HCT116 (cell line): Measurements from ENCODE around the gene DENND4C. TPM values are rescaled to one million over a fixed set of nuclear protein-coding genes. Genes with fewer than 3 reads are reported as not detected.

ENCODE experiments used
- ATAC-seq: fragments of 200-7000 bp; cut with Tn5 transposase; 2 replicates; pipeline ENCODE4 v1.9.1; 2020; ENCODE audit warnings: mild to moderate bottlenecking, moderate library complexity
- BruUV-seq: library from RNA; stranded (reverse); fragments of 400-500 nt; replicated peaks from 2 replicates; lab custom pipeline; 2021; lab: Mats Ljungman, UMichigan
- CTCF ChIA-PET: fragments of 300-600 bp; sonication (Branson Sonifier 250); formaldehyde crosslinking; loops from one replicate; lab custom pipeline; 2021; ENCODE audit warnings: antibody characterized with exemption; lab: Charles Lee
- POLR2A ChIA-PET: fragments of 300-600, 350-600 bp; sonication (Branson Sonifier 250); formaldehyde crosslinking; loops from one replicate; lab custom pipeline; 2021; ENCODE audit warnings: antibody characterized with exemption; lab: Charles Lee
- RAD21 ChIA-PET, 2 experiments: fragments of 300-600 bp; sonication (Branson Sonifier 250); formaldehyde crosslinking; loops; one replicate each; lab custom pipeline; 2023; ENCODE audit warnings: low total read pairs in 2 of 2; ENCODE audit not compliant: uncharacterized antibody in 2 of 2, unreplicated experiment in 2 of 2, low non-redundant PET in 1 of 2; lab: Charles Lee
- DNase-seq: peaks from one replicate; pipeline ENCODE4 v3.0.0-alpha.2; 2010; ENCODE audit warnings: low read depth, low spot score
- H2AFZ ChIP-seq: fragments of 200-600 bp; shearing (Covaris generic), sonication (generic); 2 replicates; pipeline ENCODE4 v1.6.1; 2017; ENCODE audit warnings: low read depth, mixed run types, mixed read lengths, antibody characterized with exemption, low read length; ENCODE audit not compliant: poor library complexity, severe bottlenecking
- H3K27ac ChIP-seq: 2 replicates; pipeline ENCODE4 v1.5.1; 2012; ENCODE audit warnings: low read depth, low read length
- H3K27me3 ChIP-seq: fragments of 200-600 bp; sonication (generic); 2 replicates; pipeline ENCODE4 v1.6.1; 2016; ENCODE audit warnings: mixed run types, low read length, mixed read lengths; ENCODE audit not compliant: insufficient read depth
- H3K36me3 ChIP-seq, 2 experiments: fragments of 200-500 bp in 1 of 2; fragments of 200-600 bp in 1 of 2; sonication (Bioruptor generic) in 1 of 2; sonication (generic) in 1 of 2; 2 replicates each; pipeline versions ENCODE4 v1.5.1 to v1.6.1; 2014 to 2016; ENCODE audit warnings: low read length in 2 of 2, inconsistent platforms in 1 of 2, mixed read lengths in 1 of 2, mixed run types in 1 of 2; ENCODE audit not compliant: insufficient read depth in 2 of 2, control insufficient read depth in 1 of 2
- H3K4me1 ChIP-seq, 2 experiments: fragments of 200-600 bp in 1 of 2; sonication (generic) in 1 of 2; 2 replicates each; pipeline versions ENCODE4 v1.5.1 to v1.6.1; 2012 to 2017; ENCODE audit warnings: low read length in 2 of 2, inconsistent platforms in 1 of 2, mild to moderate bottlenecking in 1 of 2, mixed read lengths in 1 of 2, mixed run types in 1 of 2, moderate library complexity in 1 of 2; ENCODE audit not compliant: insufficient read depth in 2 of 2, control insufficient read depth in 1 of 2
- H3K4me2 ChIP-seq: fragments of 200-600 bp; sonication (generic); 2 replicates; pipeline ENCODE4 v1.6.1; 2017; ENCODE audit warnings: mixed run types, low read length, mixed read lengths
- H3K4me3 ChIP-seq, 2 experiments: fragments of 200-600 bp in 1 of 2; sonication (generic) in 1 of 2; replicated peaks in 1 of 2; 2 replicates each; pipeline ENCODE4 v1.5.1; 2011 to 2016; ENCODE audit warnings: low read length in 2 of 2, control low read depth in 1 of 2, low read depth in 1 of 2, mild to moderate bottlenecking in 1 of 2, mixed read lengths in 1 of 2, mixed run types in 1 of 2
- H3K79me2 ChIP-seq: fragments of 200-600 bp; sonication (generic); 2 replicates; pipeline ENCODE4 v1.6.1; 2017; ENCODE audit warnings: mild to moderate bottlenecking, mixed run types, low read length, moderate library complexity, mixed read lengths; ENCODE audit not compliant: insufficient read depth
- H3K9ac ChIP-seq: fragments of 200-600 bp; sonication (generic); 2 replicates; pipeline ENCODE4 v1.6.1; 2016; ENCODE audit warnings: low read length, mixed read lengths
- H3K9me2 ChIP-seq: fragments of 200-600 bp; sonication (generic), shearing (Covaris generic); 2 replicates; pipeline ENCODE4 v1.6.1; 2017; ENCODE audit warnings: mixed run types, mild to moderate bottlenecking, moderate library complexity; ENCODE audit not compliant: insufficient read depth
- H3K9me3 ChIP-seq, 2 experiments: fragments of 200-500 bp in 1 of 2; fragments of 200-600 bp in 1 of 2; sonication (Bioruptor generic) in 1 of 2; sonication (generic) in 1 of 2; 2 replicates each; pipeline ENCODE4 v1.6.1; 2014 to 2017; ENCODE audit warnings: low read length in 2 of 2, mixed read lengths in 2 of 2, inconsistent platforms in 1 of 2, low read depth in 1 of 2, mild to moderate bottlenecking in 1 of 2, mixed run types in 1 of 2, moderate library complexity in 1 of 2; ENCODE audit not compliant: control insufficient read depth in 1 of 2, insufficient read depth in 1 of 2
- H4K20me1 ChIP-seq: fragments of 200-600 bp; sonication (generic), shearing (Covaris generic); 2 replicates; pipeline ENCODE4 v1.6.1; 2017; ENCODE audit warnings: mixed run types, mild to moderate bottlenecking, moderate library complexity; ENCODE audit not compliant: insufficient read depth
- ATF3 ChIP-seq: IDR thresholded peaks from 2 replicates; pipeline ENCODE4 v1.6.1; 2012
- CBX3 ChIP-seq: IDR thresholded peaks from 2 replicates; pipeline ENCODE4 v1.6.1; 2012; ENCODE audit warnings: low read depth
- CTCF ChIP-seq, 3 experiments: fragments of 200-600 bp in 1 of 3; sonication (generic) in 1 of 3; IDR thresholded peaks in 2 of 3; conservative IDR thresholded peaks in 1 of 3; 2 replicates each; pipeline ENCODE4 v1.5.1; 2012 to 2017; ENCODE audit warnings: low read depth in 2 of 3, low read length in 2 of 3, antibody characterized with exemption in 1 of 3, borderline replicate concordance in 1 of 3, control low read depth in 1 of 3, mild to moderate bottlenecking in 1 of 3, mixed read lengths in 1 of 3, mixed run types in 1 of 3, moderate library complexity in 1 of 3; ENCODE audit not compliant: insufficient read depth in 1 of 3
- ELF1 ChIP-seq: IDR thresholded peaks from 2 replicates; pipeline ENCODE4 v1.6.1; 2012; ENCODE audit warnings: low read depth, borderline replicate concordance
- EZH2 ChIP-seq: fragments of 200-600 bp; sonication (generic); IDR thresholded peaks from 2 replicates; pipeline ENCODE4 v1.6.1; 2017; ENCODE audit warnings: antibody characterized with exemption, mixed run types
- EZH2phosphoT487 ChIP-seq: fragments of 200-600 bp; IDR thresholded peaks from 2 replicates; pipeline ENCODE4 v1.6.1; 2018; ENCODE audit warnings: antibody characterized with exemption, borderline replicate concordance
- FOSL1 ChIP-seq: IDR thresholded peaks from 2 replicates; pipeline ENCODE4 v1.6.1; 2012; ENCODE audit warnings: low read depth
- MAX ChIP-seq: IDR thresholded peaks from 2 replicates; pipeline ENCODE4 v1.6.1; 2012
- POLR2A ChIP-seq: IDR thresholded peaks from 2 replicates; pipeline ENCODE4 v1.7.0; 2011; ENCODE audit warnings: borderline replicate concordance; ENCODE audit not compliant: insufficient read depth, insufficient read length; ENCODE audit errors: extremely low read depth
- RAD21 ChIP-seq: IDR thresholded peaks from 2 replicates; pipeline ENCODE4 v1.6.1; 2012; ENCODE audit warnings: low read depth, mild to moderate bottlenecking
- REST ChIP-seq: IDR thresholded peaks from 2 replicates; pipeline ENCODE4 v1.6.1; 2012; ENCODE audit warnings: low read depth
- SRF ChIP-seq: IDR thresholded peaks from 2 replicates; pipeline ENCODE4 v1.6.1; 2012; ENCODE audit warnings: low read depth
- TCF7L2 ChIP-seq: IDR thresholded peaks from 2 replicates; pipeline ENCODE4 v1.7.0; 2011; ENCODE audit warnings: borderline replicate concordance, inconsistent platforms; ENCODE audit not compliant: insufficient read depth, insufficient read length; ENCODE audit errors: extremely low read depth
- YY1 ChIP-seq: IDR thresholded peaks from 2 replicates; pipeline ENCODE4 v1.6.1; 2011; ENCODE audit warnings: low read length, low read depth, moderate library complexity, mild to moderate bottlenecking; ENCODE audit not compliant: insufficient replicate concordance; ENCODE audit errors: extremely low read depth
- ZFX ChIP-seq: fragments of 450-650 bp; IDR thresholded peaks from 2 replicates; pipeline ENCODE4 v1.6.1; 2017
- ZNF274 ChIP-seq: fragments of 200-500 bp; sonication (Bioruptor generic); IDR thresholded peaks from 2 replicates; pipeline ENCODE4 v1.6.1; 2014; ENCODE audit warnings: mild to moderate bottlenecking, low read depth, low read length, inconsistent platforms
- intact Hi-C: fragments of 100-400 bp; cut with micrococcal nuclease; formaldehyde crosslinking; loops from 2 replicates; pipeline ENCODE4 v1.10.0; 2022
- total RNA-seq: library from RNA; stranded (reverse); gene quantifications from one replicate; pipeline ENCODE4 v1.2.1, GENCODE V29; 2021; ENCODE audit not compliant: unreplicated experiment

Gene DENND4C
- total RNA-seq, 1 experiment from 2014 or later = 20.9 TPM

- ChIA-PET POLR2A (no interaction called here), CTCF (no interaction called here), RAD21 (no interaction called here)
- H3K36me3 ChIP-seq = peaks cover 3 to 5% of the 10 kb centered on the region in 2 experiments; a peak in 2 of 4 replicates
- H3K9me3 ChIP-seq = no peaks in the 10 kb centered on the region
- TF ChIP-seq EZH2phosphoT487 (no peak), POLR2A (no peak)
- H3K4me1 ChIP-seq = no peaks in the 10 kb centered on the region
- 0 out of 2 replicates have a peak, but pooled peaks cover 2% of the 10 kb centered on the region for H4K20me1 ChIP-seq
- H3K27me3 ChIP-seq = no peaks in the 10 kb centered on the region
- H3K4me2 ChIP-seq = no peak overlapping the region
- no peaks in the 10 kb centered on the region for H3K79me2 ChIP-seq
- no TSS peak for BruUV-seq
- no peak overlapping the region for H3K27ac ChIP-seq
- no peaks in the 10 kb centered on the region for H3K9me2 ChIP-seq
- no peak for ATAC-seq
- DNase-seq = no peak
- intact Hi-C loops = no loop called here
- H3K9ac ChIP-seq = no peak overlapping the region
- no peak overlapping the region for H3K4me3 ChIP-seq
- H2AFZ ChIP-seq = no peak overlapping the region
Measured at GRCh38 chr9:19303216-19303615, 72.7 kb downstream of the DENND4C start.

GRCh38 chr9:19306568-19306967 is 76.1 kb downstream of the DENND4C start:
- no peak for ATAC-seq
- no TSS peak for BruUV-seq

More at GRCh38 chr9:19306568-19306967, 76.1 kb downstream of the DENND4C start:
- POLR2A ChIA-PET = no interaction called here
- Histone ChIP-seq H4K20me1 (0 out of 2 replicates have a peak, but pooled peaks cover 2% of the 10 kb centered on the region), H3K4me1 (no peaks in the 10 kb centered on the region), H3K36me3 (no peaks in the 10 kb centered on the region), H3K9me2 (no peaks in the 10 kb centered on the region), H3K4me2 (no peak overlapping the region), H2AFZ (no peak overlapping the region), H3K9me3 (no peaks in the 10 kb centered on the region), H3K79me2 (no peaks in the 10 kb centered on the region), H3K27me3 (no peaks in the 10 kb centered on the region), H3K4me3 (no peak overlapping the region), H3K9ac (no peak overlapping the region), H3K27ac (no peak overlapping the region)
- CTCF ChIA-PET = no interaction called here
- intact Hi-C loops = no loop called here
- DNase-seq = no peak
- RAD21 ChIA-PET = no interaction called here
- no peak for TF ChIP-seq SRF
- no peak for TF ChIP-seq YY1
- TF ChIP-seq TCF7L2 = no peak
- no peak for TF ChIP-seq FOSL1
- TF ChIP-seq RAD21 = no peak
- no peak for TF ChIP-seq ZFX
- no peak for TF ChIP-seq ZNF274
- no peak for TF ChIP-seq ATF3
- no peak for TF ChIP-seq CTCF (IDR thresholded peaks at IDR 0.05 in 2 of 3, conservative IDR thresholded peaks at IDR 0.05 in 1 of 3; ENCODE audit: borderline replicate concordance in 1 of 3, insufficient read depth in 1 of 3, low read depth in 2 of 3, low read length in 2 of 3)
- no peak for TF ChIP-seq MAX
- TF ChIP-seq ELF1 = no peak
- no peak for TF ChIP-seq CBX3
- TF ChIP-seq EZH2 = no peak
- TF ChIP-seq REST = no peak
